ENCODE data around the gene SORL1.

The SORL1 gene

DNA sequence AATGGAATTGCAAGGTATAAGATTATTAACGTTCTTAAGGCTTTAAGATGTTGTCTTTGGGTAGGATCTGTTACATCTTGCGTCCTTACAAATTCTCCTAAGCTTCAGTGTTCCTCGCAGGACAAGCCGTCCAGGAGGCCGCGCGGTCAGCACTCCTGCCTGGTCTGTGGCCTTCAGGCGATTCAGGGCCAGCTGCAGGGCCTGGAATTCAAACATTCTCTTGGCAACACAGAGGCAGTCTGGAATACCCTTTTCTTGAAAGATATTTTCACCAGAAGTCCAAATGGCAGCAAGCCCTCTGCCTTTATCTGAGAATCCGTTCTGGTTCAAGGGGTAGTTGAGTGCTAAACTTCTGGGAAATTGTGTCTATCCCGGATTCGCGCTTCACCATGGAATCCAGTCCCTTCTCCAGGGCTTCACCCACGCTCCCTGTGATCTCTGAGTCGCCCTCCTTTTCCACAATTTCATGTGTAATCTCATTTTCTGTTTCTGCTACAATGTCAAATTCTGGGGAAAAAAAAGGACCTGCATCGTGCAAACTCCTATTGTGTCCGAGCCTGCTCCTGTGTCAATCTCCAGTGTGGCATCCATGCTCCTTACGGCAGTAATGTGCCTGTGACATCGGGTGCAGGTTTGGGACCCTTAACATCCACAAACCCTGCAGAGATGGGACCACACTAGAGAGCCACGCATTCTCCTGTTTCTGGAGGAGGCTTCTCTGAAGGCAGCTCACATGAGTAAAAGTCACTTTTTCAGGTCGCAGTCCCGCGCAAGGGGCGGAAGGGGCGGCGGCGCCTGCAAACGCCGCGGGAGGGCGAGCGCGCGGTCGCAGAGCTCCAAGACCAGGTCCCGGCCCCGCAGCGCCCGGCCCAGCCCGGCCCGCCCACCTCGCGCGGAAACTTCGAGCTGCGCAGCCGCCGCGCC, 25.4 kb upstream of the SORL1 start:
- no peak for DNase-seq (ENCODE audit: low read depth, low spot score)

- no peak for DNase-seq (ENCODE audit: low read depth, low spot score)
Observed at GRCh38 chr11:121427400-121427744, 24.7 kb upstream of the SORL1 start.

DNA sequence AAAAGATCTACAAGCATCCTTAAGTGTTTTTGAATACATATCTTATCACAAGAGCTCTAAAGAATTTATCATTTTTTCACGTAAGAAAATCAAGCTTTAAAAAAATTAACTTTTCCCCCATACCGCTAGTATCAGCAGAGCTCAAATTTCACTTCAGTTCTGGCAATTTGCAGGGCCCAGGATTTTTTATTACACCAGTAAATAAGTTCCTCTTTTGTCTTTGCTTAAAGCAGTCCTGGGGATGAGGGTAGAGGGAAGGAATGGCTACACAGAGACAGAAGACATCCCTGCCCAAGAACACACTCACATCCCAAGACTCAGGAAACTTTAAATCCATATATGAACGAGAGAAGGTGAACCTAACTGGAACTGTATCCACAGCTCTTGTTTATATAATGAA, 22.6 kb upstream of the SORL1 start:
- DNase-seq (ENCODE audit: low read depth, low spot score) = no peak

GRCh38 chr11:121431820-121432526, 20.1 kb upstream of the SORL1 start:
- DNase-seq (ENCODE audit: low read depth, low spot score) = no peak

- no peak for DNase-seq (ENCODE audit: low read depth, low spot score)
Observed at GRCh38 chr11:121435132-121435531, 17.0 kb upstream of the SORL1 start.

DNA sequence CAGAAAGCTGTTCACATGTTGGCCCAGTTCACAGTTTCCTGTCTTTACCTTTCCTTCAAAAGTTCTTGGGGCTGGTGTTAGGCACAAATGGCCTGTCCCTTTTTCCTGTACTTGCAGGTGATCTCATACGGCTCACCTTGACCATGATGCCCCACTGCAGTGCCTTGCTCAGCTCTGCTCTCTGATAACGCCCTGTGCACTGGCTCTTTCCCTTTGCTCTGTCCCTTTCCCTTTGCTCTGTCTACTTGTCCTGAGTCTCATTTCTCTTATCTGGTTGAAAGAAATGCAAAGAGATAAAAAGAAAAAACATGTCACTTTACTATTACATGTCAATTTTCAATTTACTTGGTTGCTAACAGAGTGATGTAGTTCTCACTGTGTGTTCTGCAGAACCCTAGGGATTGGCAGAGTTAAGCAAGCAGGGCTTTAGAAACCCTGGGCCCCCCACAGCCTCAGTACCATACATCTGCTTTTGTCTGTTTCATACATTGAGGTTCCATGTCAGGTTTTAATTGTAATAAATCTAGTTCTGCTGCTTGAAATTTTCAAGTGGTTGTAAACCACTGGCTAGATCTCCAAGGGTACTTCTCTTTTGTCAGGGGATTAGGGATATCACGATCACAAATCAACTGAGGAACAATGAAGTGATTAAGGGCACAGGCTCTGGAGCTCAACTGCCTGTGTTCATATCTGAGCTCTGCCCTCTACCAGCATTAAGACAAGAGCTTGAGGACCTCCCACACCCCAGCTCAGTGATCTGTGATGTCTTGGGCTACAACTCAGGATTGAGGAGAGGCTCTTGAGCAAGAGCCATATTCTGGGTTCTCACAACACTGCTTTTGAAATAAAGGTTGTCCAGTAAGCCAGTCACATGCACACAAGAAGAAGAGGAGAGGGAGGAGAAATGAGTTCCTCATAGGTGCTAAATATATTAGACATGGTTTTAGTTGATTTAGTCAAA, 16.3 kb upstream of the SORL1 start:
- no peak for DNase-seq (ENCODE audit: low read depth, low spot score)

DNA sequence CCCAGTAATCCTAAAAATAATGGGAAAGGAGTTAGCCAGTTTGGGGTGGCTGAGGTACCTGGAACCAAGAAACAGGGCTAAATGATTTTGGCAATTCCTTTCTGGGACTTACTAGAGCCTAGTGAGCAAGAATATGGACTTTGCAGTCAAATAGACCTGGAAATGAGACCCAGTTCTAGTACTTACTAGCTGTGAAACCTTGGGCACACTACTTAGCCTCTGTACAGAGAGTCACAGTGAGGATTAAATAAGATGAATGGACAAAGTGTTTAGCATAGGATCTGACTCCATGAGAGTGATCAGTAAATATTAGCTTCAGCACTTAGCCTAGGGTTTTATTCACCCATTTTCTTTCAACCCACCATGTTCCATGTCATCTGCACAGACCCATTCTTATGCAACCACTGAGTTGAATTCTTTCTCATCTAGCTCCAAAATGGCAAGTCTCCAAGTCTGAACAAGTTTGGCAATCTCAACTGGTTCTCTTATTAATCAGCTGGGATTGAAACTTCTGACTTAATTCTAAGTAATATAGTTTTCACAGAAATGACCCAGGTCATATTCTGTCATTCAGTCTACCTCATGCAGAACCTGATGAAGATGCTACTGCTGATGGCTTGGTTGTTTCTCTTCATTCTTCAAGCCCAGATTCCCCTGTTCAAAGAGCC, 15.0 kb upstream of the SORL1 start:
- no peak for DNase-seq (ENCODE audit: low read depth, low spot score)

GRCh38 chr11:121437686-121438078, 14.4 kb upstream of the SORL1 start:
- no peak for DNase-seq (ENCODE audit: low read depth, low spot score)

DNA sequence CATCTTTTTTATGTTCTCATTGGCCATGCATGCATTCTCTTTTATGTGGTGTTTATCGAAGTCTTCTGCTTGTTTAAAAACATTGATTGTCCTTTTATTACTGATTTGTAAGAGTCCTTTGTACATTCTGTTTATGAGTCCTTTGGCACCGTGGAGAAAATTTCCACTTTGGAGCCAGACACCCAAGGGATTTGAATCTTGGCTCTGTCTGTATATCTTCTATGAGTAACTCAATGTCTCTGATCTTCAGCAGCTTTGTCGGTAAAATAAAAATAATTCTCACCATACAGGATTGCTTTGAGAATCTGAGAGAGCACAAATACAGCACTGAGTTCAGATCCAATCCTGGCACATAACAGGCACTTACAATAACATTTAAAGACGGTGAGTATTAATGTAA, 12.8 kb upstream of the SORL1 start:
- DNase-seq (ENCODE audit: low read depth, low spot score) = no peak

DNA sequence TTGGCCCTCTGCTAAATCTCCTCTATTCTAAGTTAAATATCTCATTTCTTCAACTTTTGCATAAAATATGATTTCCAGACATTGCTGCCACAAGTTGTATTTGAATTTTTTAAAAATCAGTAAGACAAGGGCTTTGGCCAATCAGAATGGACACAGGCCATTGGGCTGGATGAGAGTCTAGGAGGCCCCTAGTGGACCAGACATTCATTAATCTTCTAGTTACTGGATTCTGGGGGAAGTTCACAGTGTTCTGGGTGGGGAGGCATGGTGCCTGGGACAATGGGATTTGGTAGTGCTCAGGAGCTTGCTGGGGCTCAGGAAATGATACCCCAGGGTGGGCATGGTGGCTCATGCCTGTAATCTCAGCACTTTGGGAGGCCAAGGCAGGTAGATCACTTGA, 12.4 kb upstream of the SORL1 start:
- DNase-seq (ENCODE audit: low read depth, low spot score) = no peak

DNA sequence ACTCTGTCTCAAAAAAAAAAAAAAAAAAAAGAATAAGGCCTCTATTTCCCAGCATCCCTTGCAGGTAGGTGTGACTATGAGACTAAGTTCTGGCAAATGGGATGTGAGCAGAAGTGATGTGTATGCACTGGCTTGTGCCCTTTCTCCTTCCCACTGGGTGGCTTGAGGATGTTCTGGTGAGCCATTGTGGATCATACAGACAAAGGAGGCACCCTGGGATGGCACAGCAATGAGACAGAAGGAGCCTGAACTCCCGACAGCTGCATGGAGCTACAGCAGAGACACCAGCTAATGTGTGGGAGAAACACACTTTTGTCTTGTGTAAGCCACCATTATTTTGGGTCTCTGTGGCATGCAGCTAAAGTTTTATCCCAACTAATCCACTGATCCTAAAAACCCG, 10.6 kb upstream of the SORL1 start:
- no peak for DNase-seq (ENCODE audit: low read depth, low spot score)

DNA sequence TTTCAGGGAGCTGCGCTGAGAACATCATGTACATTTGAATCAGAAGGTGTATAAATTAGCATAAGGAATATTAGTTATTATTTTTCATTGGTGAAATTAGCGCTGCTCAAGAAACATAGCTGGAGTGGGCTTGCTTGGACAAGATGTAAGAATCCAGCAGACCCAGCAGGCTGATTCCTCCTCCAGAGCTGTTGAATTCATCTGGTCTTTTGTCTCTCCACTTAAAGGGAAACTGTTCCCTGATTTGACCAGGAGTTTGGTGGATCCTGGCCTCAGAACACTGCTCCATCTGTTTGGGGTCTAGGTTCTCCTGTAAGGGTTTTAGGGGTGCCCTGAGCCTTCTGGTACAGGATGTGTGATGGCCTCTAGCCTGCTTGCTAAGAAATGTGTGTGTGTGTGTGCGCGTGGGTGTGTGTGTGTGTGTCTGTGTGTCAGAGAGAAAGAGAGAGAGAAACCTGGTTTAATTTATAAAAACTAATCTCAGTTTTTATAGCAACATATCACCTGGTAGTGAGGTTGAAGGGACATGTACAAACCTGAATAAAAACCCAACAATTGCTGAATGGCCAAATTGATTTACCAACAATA, 8.3 kb upstream of the SORL1 start:
- DNase-seq (ENCODE audit: low read depth, low spot score) = no peak

GRCh38 chr11:121444526-121444925, 7.6 kb upstream of the SORL1 start:
- no peak for DNase-seq (ENCODE audit: low read depth, low spot score)

DNA sequence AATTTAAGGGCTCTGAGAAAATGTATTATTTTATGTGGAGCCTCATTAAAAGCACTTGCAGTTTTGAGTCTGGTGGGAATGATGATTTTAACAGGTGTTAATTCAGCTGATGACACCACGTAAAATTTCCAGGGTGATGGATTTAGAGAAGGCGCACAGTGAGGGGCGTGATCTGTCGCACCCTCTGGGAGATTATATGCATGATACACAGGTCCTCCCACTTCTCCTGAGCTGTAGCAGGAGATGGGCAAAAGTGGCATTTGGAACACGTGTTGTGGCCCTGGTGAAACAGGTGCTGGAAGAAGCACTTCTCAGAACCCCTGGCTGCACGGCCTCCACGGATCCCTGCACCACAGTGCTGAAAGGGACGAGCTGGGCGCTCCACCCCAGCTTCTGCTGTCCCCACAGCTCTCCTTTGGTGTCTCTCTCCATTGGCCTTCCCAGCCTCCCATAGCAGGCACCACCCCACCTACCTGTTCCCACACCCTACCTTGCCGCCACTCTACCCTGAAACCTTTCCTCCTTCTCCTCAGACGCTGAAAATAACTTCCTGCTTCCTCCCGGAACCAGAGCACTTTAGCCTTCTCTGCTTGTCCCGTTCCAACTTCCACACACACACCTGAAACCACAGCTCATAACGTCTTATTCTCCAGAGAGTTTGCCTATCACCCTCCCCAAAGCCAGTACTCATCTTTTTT, 6.9 kb upstream of the SORL1 start:
- DNase-seq (ENCODE audit: low read depth, low spot score) = no peak

DNA sequence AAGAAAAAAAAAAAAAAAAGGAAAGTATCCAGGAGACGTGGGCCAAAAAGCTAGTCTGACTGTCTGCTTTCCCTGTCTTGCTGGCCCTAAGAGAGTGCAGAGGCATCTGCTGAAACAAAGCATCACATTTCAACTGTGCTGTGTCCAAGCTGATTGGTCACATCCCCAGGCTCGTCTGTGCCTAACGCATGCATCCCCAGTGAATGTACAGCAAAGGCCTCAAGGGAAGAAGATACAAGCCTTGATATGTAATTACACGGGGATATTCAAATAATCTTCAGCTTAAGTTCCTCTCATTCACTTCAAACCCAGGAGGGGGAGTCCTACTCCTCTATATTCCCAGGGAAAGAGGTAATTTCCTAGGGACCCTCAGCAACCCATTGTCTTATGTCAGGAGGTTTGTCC, 5.4 kb upstream of the SORL1 start:
- DNase-seq (ENCODE audit: low read depth, low spot score) = no peak

DNA sequence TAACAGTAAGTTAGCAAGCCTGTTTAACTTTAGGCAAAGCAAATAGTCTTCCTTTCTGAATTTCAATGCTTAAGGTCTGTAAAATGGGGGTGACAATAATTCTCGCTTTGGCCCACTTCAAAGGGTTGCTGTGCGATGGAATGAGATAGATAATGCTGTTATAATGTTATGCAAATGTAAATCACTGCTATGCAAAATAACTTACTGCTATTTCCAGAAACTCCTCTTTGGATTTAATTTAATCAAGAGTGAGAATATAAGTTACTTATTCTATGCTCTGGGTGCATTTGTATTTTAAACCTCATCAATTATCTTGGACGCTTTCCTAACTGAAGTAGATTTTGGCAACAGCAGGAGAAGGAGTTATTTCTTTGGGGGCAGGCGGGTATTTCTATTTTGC, 4.1 kb upstream of the SORL1 start:
- no peak for DNase-seq (ENCODE audit: low read depth, low spot score)

GRCh38 chr11:121448431-121448941, 3.6 kb upstream of the SORL1 start:
- no peak for DNase-seq (ENCODE audit: low read depth, low spot score)

- DNase-seq (ENCODE audit: low read depth, low spot score) = no peak
Observed at GRCh38 chr11:121449123-121449522, 3.0 kb upstream of the SORL1 start.

DNA sequence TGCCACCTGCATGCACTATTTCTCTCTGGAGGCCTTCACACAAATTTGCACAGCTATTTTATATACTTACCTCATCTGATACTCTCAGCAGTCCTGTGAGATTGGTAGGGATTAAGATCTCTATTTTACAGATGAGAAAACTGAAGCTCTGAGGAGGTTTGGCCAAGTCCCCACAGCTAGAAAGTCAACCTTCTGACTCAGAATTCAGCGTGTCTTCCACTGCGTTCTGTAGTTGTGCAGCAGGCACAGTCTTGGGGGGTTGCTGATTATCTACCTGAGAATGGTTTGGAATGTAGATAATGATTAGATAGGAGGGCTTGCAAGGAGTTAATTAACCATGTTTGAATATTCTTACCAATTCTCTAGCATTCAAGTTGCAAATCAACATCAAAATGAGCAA, 2.5 kb upstream of the SORL1 start:
- no peak for DNase-seq (ENCODE audit: low read depth, low spot score)

- DNase-seq (ENCODE audit: low read depth, low spot score) = no peak
Observed at GRCh38 chr11:121450401-121450800, 1.7 kb upstream of the SORL1 start.

Measured in activated CD4-positive, CD25-positive, alpha-beta regulatory T cell treated with anti-CD3 and anti-CD28 coated beads, Interleukin-2, amount 50 U/mL, for 16 hours (primary cell).